ENCODE measurements around the gene NANOGP8.
"Not testable (repeated sequence)": the region's sequence is repeated elsewhere in the genome, so short reads cannot be mapped to it uniquely, and the experiment has no call there.

The NANOGP8 gene

GRCh38 chr15:35095941-35096340, 10.8 kb upstream of the NANOGP8 start:
- DNase-seq (ENCODE audit: low read depth in 1 of 2, low spot score in 1 of 2): no peak

- no peak for DNase-seq (ENCODE audit: low read depth in 1 of 2, low spot score in 1 of 2)
Measured at GRCh38 chr15:35092846-35093245, 7.8 kb upstream of the NANOGP8 start.

- DNase-seq (ENCODE audit: low read depth in 1 of 2, low spot score in 1 of 2): no peak
Measured at GRCh38 chr15:35092311-35092710, 7.2 kb upstream of the NANOGP8 start.

- DNase-seq (ENCODE audit: low read depth in 1 of 2, low spot score in 1 of 2): no peak
Measured at GRCh38 chr15:35090104-35090807, 5.2 kb upstream of the NANOGP8 start.

- DNase-seq (ENCODE audit: low read depth in 1 of 2, low spot score in 1 of 2): no peak
Measured at GRCh38 chr15:35089551-35089950, 4.5 kb upstream of the NANOGP8 start.

- no peak for DNase-seq (ENCODE audit: low read depth in 1 of 2, low spot score in 1 of 2)
Measured at GRCh38 chr15:35088329-35088728, 3.2 kb upstream of the NANOGP8 start.

GRCh38 chr15:35087759-35088158, 2.7 kb upstream of the NANOGP8 start:
- DNase-seq (ENCODE audit: low read depth in 1 of 2, low spot score in 1 of 2): no peak

GRCh38 chr15:35082371-35083348, 2.4 kb downstream of the NANOGP8 start:
- DNase-seq (ENCODE audit: low read depth in 1 of 2, low spot score in 1 of 2): not testable (repeated sequence)

- DNase-seq (ENCODE audit: low read depth in 1 of 2, low spot score in 1 of 2): not testable (repeated sequence)
Measured at GRCh38 chr15:35081626-35082365, 3.3 kb downstream of the NANOGP8 start.

GRCh38 chr15:35080226-35080625, 4.9 kb downstream of the NANOGP8 start:
- no peak for DNase-seq (ENCODE audit: low read depth in 1 of 2, low spot score in 1 of 2)

- DNase-seq (ENCODE audit: low read depth in 1 of 2, low spot score in 1 of 2): no peak
Measured at GRCh38 chr15:35078221-35078915, 6.7 kb downstream of the NANOGP8 start.

- DNase-seq (ENCODE audit: low read depth in 1 of 2, low spot score in 1 of 2): no peak
Measured at GRCh38 chr15:35071106-35071505, 14.0 kb downstream of the NANOGP8 start.

GRCh38 chr15:35068846-35069475, 16.1 kb downstream of the NANOGP8 start:
- DNase-seq (ENCODE audit: low read depth in 1 of 2, low spot score in 1 of 2): no peak

- no peak for DNase-seq (ENCODE audit: low read depth in 1 of 2, low spot score in 1 of 2)
Measured at GRCh38 chr15:35067496-35068347, 17.4 kb downstream of the NANOGP8 start.

- no peak for DNase-seq (ENCODE audit: low read depth in 1 of 2, low spot score in 1 of 2)
Measured at GRCh38 chr15:35066094-35066493, 19.0 kb downstream of the NANOGP8 start.

GRCh38 chr15:35064576-35065190, 20.4 kb downstream of the NANOGP8 start:
- DNase-seq (ENCODE audit: low read depth in 1 of 2, low spot score in 1 of 2): no peak

GRCh38 chr15:35062738-35063099, 22.4 kb downstream of the NANOGP8 start:
- no peak for DNase-seq (ENCODE audit: low read depth in 1 of 2, low spot score in 1 of 2)

- no peak for DNase-seq (ENCODE audit: low read depth in 1 of 2, low spot score in 1 of 2)
Measured at GRCh38 chr15:35061825-35062737, 23.0 kb downstream of the NANOGP8 start.
